ENCODE measurements around the gene TAS1R1. TPM values are rescaled to one million over a fixed set of nuclear protein-coding genes. Genes with fewer than 3 reads are reported as not detected.

Gene TAS1R1
- total RNA-seq, 2 donors from 2014 or later, result 0.31 to 0.51 TPM

DNA sequence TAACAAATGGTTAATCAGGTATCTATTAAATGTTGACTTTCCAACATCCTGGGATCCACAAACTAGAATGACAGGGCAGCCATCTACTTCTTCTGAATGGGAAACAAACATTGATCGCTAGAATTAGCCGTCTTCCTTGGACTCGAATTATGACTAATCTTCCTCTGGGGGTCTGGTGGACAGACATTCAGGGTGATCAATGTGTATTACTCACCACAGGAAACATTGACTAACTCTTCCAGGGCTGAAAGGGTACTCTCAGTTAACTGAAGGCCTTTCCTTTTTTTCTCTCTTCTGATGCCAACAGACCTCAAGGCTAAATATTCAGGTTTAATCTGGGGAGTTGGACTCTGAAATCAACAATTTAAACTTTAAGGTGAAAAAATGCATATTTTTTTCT is 10.3 kb upstream of the TAS1R1 start:
- H3K9ac ChIP-seq (ENCODE audit: extremely low read depth, low read length, poor library complexity, severe bottlenecking), result no peak overlapping the region

GRCh38 chr1:6545276-6546112 is 9.6 kb upstream of the TAS1R1 start:
- Histone ChIP-seq H3K27me3 (ENCODE audit: control insufficient read depth, insufficient read depth, low read length, poor library complexity, severe bottlenecking) (no peaks in the 10 kb centered on the region), H3K4me1 (ENCODE audit: control insufficient read depth, insufficient read depth, low read length) (no peaks in the 10 kb centered on the region), H3K27ac (ENCODE audit: low read depth, low read length) (no peak overlapping the region), H3K9me3 (ENCODE audit: control insufficient read depth, low read length) (no peaks in the 10 kb centered on the region), H3K36me3 (ENCODE audit: control insufficient read depth, insufficient read depth, low read length) (peaks cover 83% of the 10 kb centered on the region), H3K4me3 (ENCODE audit: low read length) (no peak overlapping the region), H3K9ac (ENCODE audit: extremely low read depth, low read length, poor library complexity, severe bottlenecking) (no peak overlapping the region)
- 77 to 80% methylated on average over 6 to 10 of the region's 10 CpGs for WGBS, 2 experiments (ENCODE audit: insufficient coverage in 1 of 2, insufficient read length in 1 of 2)
- no peak for DNase-seq
- no peaks in the 10 kb centered on the region for H3K27me3 Mint-ChIP-seq (ENCODE audit: insufficient read depth)
- no peak overlapping the region for H3K4me3 Mint-ChIP-seq
- H3K4me1 Mint-ChIP-seq, result no peaks in the 10 kb centered on the region
- no peaks in the 10 kb centered on the region for H3K9me3 Mint-ChIP-seq
- H3K36me3 Mint-ChIP-seq (ENCODE audit: low read depth), result peaks cover 72% of the 10 kb centered on the region
- no peak overlapping the region for H3K27ac Mint-ChIP-seq
- TF ChIP-seq CTCF (conservative IDR thresholded peaks at IDR 0.05), result no peak

More for the DNA sequence above, 10.3 kb upstream of the TAS1R1 start:
- no peaks in the 10 kb centered on the region for H3K9me3 Mint-ChIP-seq
- 97 to 98% methylated on average over 3 of the region's 3 CpGs for WGBS, 2 experiments (ENCODE audit: insufficient coverage in 1 of 2, insufficient read length in 1 of 2)
- H3K27ac Mint-ChIP-seq, result no peak overlapping the region
- Histone ChIP-seq H3K27me3 (ENCODE audit: control insufficient read depth, insufficient read depth, low read length, poor library complexity, severe bottlenecking) (no peaks in the 10 kb centered on the region), H3K36me3 (ENCODE audit: control insufficient read depth, insufficient read depth, low read length) (peaks cover 78% of the 10 kb centered on the region), H3K27ac (ENCODE audit: low read depth, low read length) (no peak overlapping the region), H3K4me1 (ENCODE audit: control insufficient read depth, insufficient read depth, low read length) (no peaks in the 10 kb centered on the region), H3K9me3 (ENCODE audit: control insufficient read depth, low read length) (no peaks in the 10 kb centered on the region), H3K4me3 (ENCODE audit: low read length) (no peak overlapping the region)
- peaks cover 67% of the 10 kb centered on the region for H3K36me3 Mint-ChIP-seq (ENCODE audit: low read depth)
- no peaks in the 10 kb centered on the region for H3K27me3 Mint-ChIP-seq (ENCODE audit: insufficient read depth)
- no peak for DNase-seq
- no peaks in the 10 kb centered on the region for H3K4me1 Mint-ChIP-seq
- TF ChIP-seq CTCF (conservative IDR thresholded peaks at IDR 0.05), result no peak
- H3K4me3 Mint-ChIP-seq, result no peak overlapping the region

DNA sequence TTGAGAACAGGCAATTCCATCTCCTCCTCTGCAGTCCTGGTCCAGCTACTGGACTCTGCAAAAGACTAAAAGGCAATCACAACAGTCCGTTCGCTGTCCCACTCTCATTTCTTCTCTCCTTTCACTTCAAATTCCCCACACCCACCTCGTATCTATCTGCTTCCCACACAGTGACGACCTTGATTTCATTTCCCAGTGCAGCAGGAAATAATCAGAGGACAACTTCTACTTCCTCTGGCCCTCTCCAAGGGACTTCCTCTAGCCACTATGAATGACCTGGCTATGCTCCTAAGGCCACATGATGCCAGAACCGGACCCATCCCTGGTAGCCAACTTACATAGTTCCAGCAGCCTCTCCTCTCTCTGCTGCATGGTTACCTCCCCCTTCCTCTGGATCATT is 8.8 kb upstream of the TAS1R1 start:
- Mint-ChIP-seq H3K4me1 (no peaks in the 10 kb centered on the region), H3K4me3 (no peak overlapping the region), H3K27ac (no peak overlapping the region), H3K27me3 (ENCODE audit: insufficient read depth) (no peaks in the 10 kb centered on the region), H3K36me3 (ENCODE audit: low read depth) (peaks cover 65% of the 10 kb centered on the region), H3K9me3 (no peaks in the 10 kb centered on the region)
- WGBS, 2 experiments (ENCODE audit: insufficient coverage in 1 of 2, insufficient read length in 1 of 2), result 92 to 95% methylated on average over 4 to 5 of the region's 5 CpGs
- DNase-seq, result no peak
- no peak overlapping the region for H3K9ac ChIP-seq (ENCODE audit: extremely low read depth, low read length, poor library complexity, severe bottlenecking)
- H3K4me1 ChIP-seq (ENCODE audit: control insufficient read depth, insufficient read depth, low read length), result no peaks in the 10 kb centered on the region
- H3K4me3 ChIP-seq (ENCODE audit: low read length), result no peak overlapping the region
- H3K27me3 ChIP-seq (ENCODE audit: control insufficient read depth, insufficient read depth, low read length, poor library complexity, severe bottlenecking), result no peaks in the 10 kb centered on the region
- peaks cover 76% of the 10 kb centered on the region for H3K36me3 ChIP-seq (ENCODE audit: control insufficient read depth, insufficient read depth, low read length)
- no peak overlapping the region for H3K27ac ChIP-seq (ENCODE audit: low read depth, low read length)
- no peak for TF ChIP-seq CTCF (conservative IDR thresholded peaks at IDR 0.05)
- H3K9me3 ChIP-seq (ENCODE audit: control insufficient read depth, low read length), result no peaks in the 10 kb centered on the region

Measured in endodermal cell (in vitro differentiated cells).